Cardiac muscle cell (in vitro differentiated cells and primary cell): ENCODE measurements around the gene RAB3C. TPM values are rescaled to one million over a fixed set of nuclear protein-coding genes. Genes with fewer than 3 reads are reported as not detected.

Experiments
- DNase-seq, 2 donors: peaks; one replicate each; pipeline versions ENCODE4 v3.0.0 to v3.0.0-alpha.2; 2010 to 2017; ENCODE audit warnings: low read depth in 1 of 2, low spot score in 1 of 2
- H3K27ac ChIP-seq: fragments of 200-600 bp; sonication (generic); 2 replicates; pipeline ENCODE4 v1.5.1; 2016
- H3K27me3 ChIP-seq: fragments of 200-600 bp; sonication (generic); 2 replicates; pipeline ENCODE4 v1.6.0; 2016; ENCODE audit warnings: control low read depth
- H3K36me3 ChIP-seq: fragments of 200-600 bp; sonication (generic); 2 replicates; pipeline ENCODE4 v1.5.1; 2016; ENCODE audit warnings: control low read depth
- H3K4me1 ChIP-seq: fragments of 200-600 bp; sonication (generic); 2 replicates; pipeline ENCODE4 v1.8.1; 2017; ENCODE audit warnings: low read depth, mild to moderate bottlenecking, mixed run types
- H3K4me3 ChIP-seq: fragments of 200-600 bp; sonication (generic); 2 replicates; pipeline ENCODE4 v1.5.1; 2016; ENCODE audit warnings: mild to moderate bottlenecking
- H3K9me3 ChIP-seq: fragments of 200-600 bp; sonication (generic); 2 replicates; pipeline ENCODE4 v1.5.1; 2017; ENCODE audit warnings: low read depth, mild to moderate bottlenecking, control low read depth
- CTCF ChIP-seq: IDR thresholded peaks from 2 replicates; pipeline ENCODE4 v1.5.1; 2012; ENCODE audit warnings: low read depth, mild to moderate bottlenecking, low read length
- polyA plus RNA-seq: library from polyadenylated mRNA; unstranded; fragments of >200 nt; fragmentation: Nextera tagmentation; extraction: Ambion mirVana; gene quantifications from 2 replicates; pipeline ENCODE4 v1.2.1, GENCODE V29; 2016
- total RNA-seq: library from RNA; depleted of rRNA; stranded (reverse); fragments of >200 nt; gene quantifications from 2 replicates; pipeline ENCODE4 v1.2.3, GENCODE V29; 2016

The RAB3C gene
- total and polyA plus RNA-seq, 2 experiments from 2014 or later: 0.69 to 1.1 TPM

- no peak for TF ChIP-seq CTCF
- H3K4me1 ChIP-seq: no peaks in the 10 kb centered on the region
- H3K9me3 ChIP-seq: no peaks in the 10 kb centered on the region
- no peaks in the 10 kb centered on the region for H3K36me3 ChIP-seq
- no peak overlapping the region for H3K4me3 ChIP-seq
- no peak overlapping the region for H3K27ac ChIP-seq
- no peaks in the 10 kb centered on the region for H3K27me3 ChIP-seq
- peak in 1 of 2 donors; percentile 12 for DNase-seq
These were observed 40.3 kb downstream of the RAB3C start for GRCh38 chr5:58622936-58623871.

GRCh38 chr5:58628626-58629025 is 45.8 kb downstream of the RAB3C start:
- H3K4me3 ChIP-seq: no peak overlapping the region
- TF ChIP-seq CTCF: no peak
- no peak for DNase-seq
- H3K27ac ChIP-seq: no peak overlapping the region
- H3K27me3 ChIP-seq: no peaks in the 10 kb centered on the region
- H3K36me3 ChIP-seq: no peaks in the 10 kb centered on the region
- H3K4me1 ChIP-seq: no peaks in the 10 kb centered on the region
- H3K9me3 ChIP-seq: no peaks in the 10 kb centered on the region

- Histone ChIP-seq H3K4me3 (no peak overlapping the region), H3K4me1 (no peaks in the 10 kb centered on the region), H3K36me3 (no peaks in the 10 kb centered on the region), H3K27me3 (no peaks in the 10 kb centered on the region), H3K9me3 (no peaks in the 10 kb centered on the region), H3K27ac (no peak overlapping the region)
- DNase-seq: no peak
- TF ChIP-seq CTCF: no peak
These were observed 46.6 kb downstream of the RAB3C start for GRCh38 chr5:58629271-58630159.

GRCh38 chr5:58631895-58632294 is 49.0 kb downstream of the RAB3C start:
- Histone ChIP-seq H3K27ac (no peak overlapping the region), H3K9me3 (no peaks in the 10 kb centered on the region), H3K4me1 (no peaks in the 10 kb centered on the region), H3K4me3 (no peak overlapping the region), H3K36me3 (no peaks in the 10 kb centered on the region), H3K27me3 (no peaks in the 10 kb centered on the region)
- TF ChIP-seq CTCF: no peak
- DNase-seq: no peak

- no peak for DNase-seq
- TF ChIP-seq CTCF: no peak
- no peaks in the 10 kb centered on the region for H3K27me3 ChIP-seq
- H3K4me1 ChIP-seq: no peaks in the 10 kb centered on the region
- H3K4me3 ChIP-seq: no peak overlapping the region
- H3K9me3 ChIP-seq: no peaks in the 10 kb centered on the region
- H3K36me3 ChIP-seq: no peaks in the 10 kb centered on the region
- no peak overlapping the region for H3K27ac ChIP-seq
These were observed 52.5 kb downstream of the RAB3C start for GRCh38 chr5:58635416-58635815.
